Common myeloid progenitor, CD34-positive (primary cell): ENCODE measurements around the gene FAM163B.

Experiments used
- CTCF ChIA-PET: fragments of 350-600 bp; sonication (Branson Sonifier 250); formaldehyde crosslinking; loops from one replicate; lab custom pipeline; 2021; ENCODE audit warnings: antibody characterized with exemption; lab: Charles Lee
- POLR2A ChIA-PET: fragments of 350-600 bp; sonication (Branson Sonifier 250); formaldehyde crosslinking; loops from one replicate; lab custom pipeline; 2021; ENCODE audit warnings: antibody characterized with exemption; lab: Charles Lee
- DNase-seq, 3 donors: peaks; one replicate each; pipeline versions ENCODE4 v3.0.0 to v3.0.0-alpha.2; 2013
- H3K27ac ChIP-seq, 2 experiments: 1 replicate in 1 of 2; 2 replicates in 1 of 2; pipeline ENCODE4 v1.7.0; 2013; ENCODE audit warnings: inconsistent platforms in 2 of 2, low read length in 2 of 2, mild to moderate bottlenecking in 2 of 2, low read depth in 1 of 2, moderate library complexity in 1 of 2; ENCODE audit not compliant: severe bottlenecking in 2 of 2, insufficient read depth in 1 of 2, poor library complexity in 1 of 2
- H3K27me3 ChIP-seq, 5 experiments: replicated peaks in 2 of 5; 1 replicate in 3 of 5; 2 replicates in 2 of 5; pipeline versions ENCODE4 v1.6.1 to v1.7.0; 2013; ENCODE audit warnings: low read length in 4 of 5, mild to moderate bottlenecking in 2 of 5, moderate library complexity in 2 of 5, inconsistent platforms in 1 of 5; ENCODE audit not compliant: insufficient read depth in 5 of 5, control insufficient read depth in 4 of 5
- H3K36me3 ChIP-seq, 4 experiments: 1 replicate in 2 of 4; 2 replicates in 2 of 4; pipeline versions ENCODE4 v1.6.1 to v1.7.0; 2013; ENCODE audit warnings: low read length in 3 of 4, control low read depth in 1 of 4, mild to moderate bottlenecking in 1 of 4; ENCODE audit not compliant: control insufficient read depth in 4 of 4, insufficient read depth in 4 of 4
- H3K4me1 ChIP-seq, 4 experiments: 1 replicate in 3 of 4; 2 replicates in 1 of 4; pipeline versions ENCODE4 v1.6.1 to v1.7.1; 2013; ENCODE audit warnings: low read length in 3 of 4, mild to moderate bottlenecking in 3 of 4, control low read depth in 1 of 4, inconsistent platforms in 1 of 4, moderate library complexity in 1 of 4; ENCODE audit not compliant: control insufficient read depth in 4 of 4, insufficient read depth in 4 of 4; ENCODE audit errors: control extremely low read depth in 1 of 4
- H3K4me3 ChIP-seq, 7 experiments: 1 replicate in 4 of 7; 2 replicates in 3 of 7; pipeline versions ENCODE4 v1.5.1 to v1.7.0; 2013; ENCODE audit warnings: mild to moderate bottlenecking in 7 of 7, low read length in 6 of 7, moderate library complexity in 6 of 7, inconsistent platforms in 2 of 7, low read depth in 2 of 7, control low read depth in 1 of 7; ENCODE audit not compliant: insufficient read depth in 4 of 7, control insufficient read depth in 1 of 7; ENCODE audit errors: extremely low read depth in 1 of 7
- H3K9me3 ChIP-seq, 5 experiments: 1 replicate in 4 of 5; 2 replicates in 1 of 5; pipeline versions ENCODE4 v1.6.1 to v1.7.1; 2013; ENCODE audit warnings: low read length in 4 of 5, mild to moderate bottlenecking in 2 of 5, inconsistent platforms in 1 of 5, low read depth in 1 of 5, moderate library complexity in 1 of 5; ENCODE audit not compliant: control insufficient read depth in 4 of 5, insufficient read depth in 2 of 5; ENCODE audit errors: control extremely low read depth in 1 of 5
- whole genome bisulfite sequencing: methylation state at CpG from one replicate; pipeline ENCODE4 v1.1.5; 2013; ENCODE audit not compliant: insufficient coverage; 5-methylcytosine and 5-hydroxymethylcytosine counted together

The FAM163B gene

GRCh38 chr9:133643362-133643755 lies 34.2 kb upstream of the FAM163B start:
- no peak for DNase-seq
- peaks cover 0 to 6% (median 0%) of the 10 kb centered on the region in 5 experiments for H3K27me3 ChIP-seq
- no peak overlapping the region for H3K4me3 ChIP-seq
- ChIA-PET POLR2A (no interaction called here), CTCF (no interaction called here)
- peaks cover 0 to 4% (median 1%) of the 10 kb centered on the region in 4 experiments for H3K4me1 ChIP-seq
- 99% methylated on average over 17 of the region's 20 CpGs for WGBS
- H3K36me3 ChIP-seq = no peaks in the 10 kb centered on the region
- no peak overlapping the region for H3K27ac ChIP-seq
- no peaks in the 10 kb centered on the region for H3K9me3 ChIP-seq

GRCh38 chr9:133642708-133643361 lies 33.6 kb upstream of the FAM163B start:
- Histone ChIP-seq H3K9me3 (no peaks in the 10 kb centered on the region), H3K4me3 (no peak overlapping the region), H3K36me3 (no peaks in the 10 kb centered on the region), H3K4me1 (peaks cover 0 to 4% (median 1%) of the 10 kb centered on the region in 4 experiments), H3K27ac (no peak overlapping the region), H3K27me3 (peaks cover 0 to 6% (median 0%) of the 10 kb centered on the region in 5 experiments)
- POLR2A ChIA-PET = no interaction called here
- CTCF ChIA-PET = interaction anchor here (1.1 kb wide), 1 partner anchor 54 kb away, joined by 3 read pairs; no protein-coding TSS in a partner anchor
- WGBS = 56% methylated on average over 14 of the region's 16 CpGs
- no peak for DNase-seq

- H3K4me3 ChIP-seq = no peak overlapping the region
- no peak overlapping the region for H3K27ac ChIP-seq
- no peaks in the 10 kb centered on the region for H3K9me3 ChIP-seq
- no peak for DNase-seq
- 98% methylated on average over 24 of the region's 25 CpGs for WGBS
- H3K27me3 ChIP-seq = peaks cover 0 to 4% (median 0%) of the 10 kb centered on the region in 5 experiments
- POLR2A ChIA-PET = no interaction called here
- H3K36me3 ChIP-seq = no peaks in the 10 kb centered on the region
- CTCF ChIA-PET = interaction anchor here (1.1 kb wide), 1 partner anchor 53 kb away, joined by 3 read pairs; no protein-coding TSS in a partner anchor
- H3K4me1 ChIP-seq = peaks cover 0 to 4% (median 1%) of the 10 kb centered on the region in 4 experiments
These were observed 32.8 kb upstream of the FAM163B start for GRCh38 chr9:133641861-133642595.

- CTCF ChIA-PET = no interaction called here
- H3K4me3 ChIP-seq = no peak overlapping the region
These were observed 32.1 kb upstream of the FAM163B start for GRCh38 chr9:133641396-133641655.

GRCh38 chr9:133640580-133641395 lies 31.6 kb upstream of the FAM163B start:
- ChIA-PET POLR2A (no interaction called here), CTCF (no interaction called here)
- WGBS = 95% methylated on average over 13 of the region's 13 CpGs
- H3K4me3 ChIP-seq = no peak overlapping the region
- DNase-seq = no peak
- H3K4me1 ChIP-seq = peaks cover 0 to 4% (median 1%) of the 10 kb centered on the region in 4 experiments
- peaks cover 0 to 4% (median 0%) of the 10 kb centered on the region in 5 experiments for H3K27me3 ChIP-seq
- no peaks in the 10 kb centered on the region for H3K9me3 ChIP-seq
- no peaks in the 10 kb centered on the region for H3K36me3 ChIP-seq
- H3K27ac ChIP-seq = no peak overlapping the region

More at GRCh38 chr9:133641396-133641655, 32.1 kb upstream of the FAM163B start:
- peaks cover 0 to 4% (median 0%) of the 10 kb centered on the region in 5 experiments for H3K27me3 ChIP-seq
- H3K36me3 ChIP-seq = no peaks in the 10 kb centered on the region
- H3K4me1 ChIP-seq = peaks cover 0 to 4% (median 1%) of the 10 kb centered on the region in 4 experiments
- POLR2A ChIA-PET = no interaction called here
- no peak overlapping the region for H3K27ac ChIP-seq
- WGBS = 97% methylated on average over 7 of the region's 7 CpGs
- no peak for DNase-seq
- no peaks in the 10 kb centered on the region for H3K9me3 ChIP-seq

- ChIA-PET CTCF (no interaction called here), POLR2A (no interaction called here)
- Histone ChIP-seq H3K4me3 (no peak overlapping the region), H3K27ac (no peak overlapping the region), H3K4me1 (peaks cover 0 to 4% (median 3%) of the 10 kb centered on the region in 4 experiments), H3K27me3 (peaks cover 0 to 5% (median 0%) of the 10 kb centered on the region in 5 experiments), H3K36me3 (no peaks in the 10 kb centered on the region), H3K9me3 (no peaks in the 10 kb centered on the region)
- DNase-seq = no peak
- 97% methylated on average over 3 of the region's 7 CpGs for WGBS
These were observed 31.0 kb upstream of the FAM163B start for GRCh38 chr9:133640160-133640559.
